Activated CD4-positive, alpha-beta T cell treated with anti-CD3 and anti-CD28 coated beads, Interleukin-2, Interleukin-6, amounts not matched to agents 100 ng/mL and 50 ng/mL, durations not matched to agents 16 hours and 8 hours (primary cell): ENCODE measurements around the gene NEK11.
A peak's percentile ranks its signal among the peaks of the same experiment; 100 is the strongest.
"Not testable (repeated sequence)": the region's sequence is repeated elsewhere in the genome, so short reads cannot be mapped to it uniquely, and the experiment has no call there.

Experiments used
- DNase-seq: peaks from one replicate; pipeline ENCODE4 v3.0.0-alpha.2; 2020

Gene NEK11

GRCh38 chr3:131363275-131363674 is 336.6 kb downstream of the NEK11 start:
- no peak for DNase-seq

- no peak for DNase-seq
Measured at GRCh38 chr3:131370935-131371687, 344.4 kb downstream of the NEK11 start.

GRCh38 chr3:131371688-131372066 is 345.0 kb downstream of the NEK11 start:
- DNase-seq = no peak

- no peak for DNase-seq
Measured at GRCh38 chr3:131374741-131375140, 348.1 kb downstream of the NEK11 start.

GRCh38 chr3:131380821-131381444 is 354.3 kb downstream of the NEK11 start:
- not testable (repeated sequence) for DNase-seq

- DNase-seq = peak; percentile 99
Measured at GRCh38 chr3:131381445-131382291, 355.0 kb downstream of the NEK11 start, which contains the start of gene NUDT16. NUDT16 (plus strand) TSS chr3:131381774; CDS start chr3:131381805, 31 bp downstream.

GRCh38 chr3:131386429-131387165 is 359.9 kb downstream of the NEK11 start:
- DNase-seq = peak; percentile 61

- DNase-seq = no peak
Measured at GRCh38 chr3:131387796-131388489, 361.3 kb downstream of the NEK11 start.

- DNase-seq = no peak
Measured at GRCh38 chr3:131388490-131388799, 361.8 kb downstream of the NEK11 start.

GRCh38 chr3:131390331-131390730 is 363.7 kb downstream of the NEK11 start:
- DNase-seq = no peak

- no peak for DNase-seq
Measured at GRCh38 chr3:131393051-131393450, 366.4 kb downstream of the NEK11 start.

- DNase-seq = no peak
Measured at GRCh38 chr3:131393868-131394267, 367.2 kb downstream of the NEK11 start.

- no peak for DNase-seq
Measured at GRCh38 chr3:131394400-131394799, 367.7 kb downstream of the NEK11 start.

GRCh38 chr3:131396170-131396569 is 369.5 kb downstream of the NEK11 start:
- no peak for DNase-seq

- DNase-seq = no peak
Measured at GRCh38 chr3:131397889-131398288, 371.2 kb downstream of the NEK11 start.
